Stimulated activated CD8-positive, alpha-beta memory T cell treated with anti-CD3 and anti-CD28 coated beads, Interleukin-4, amount 100 ng/mL, for 48 hours (primary cell): Measurements from ENCODE around the gene ERO1A.

ENCODE experiments used
- DNase-seq: peaks from one replicate; pipeline ENCODE4 v3.0.0-alpha.2; 2020

Gene ERO1A

DNA sequence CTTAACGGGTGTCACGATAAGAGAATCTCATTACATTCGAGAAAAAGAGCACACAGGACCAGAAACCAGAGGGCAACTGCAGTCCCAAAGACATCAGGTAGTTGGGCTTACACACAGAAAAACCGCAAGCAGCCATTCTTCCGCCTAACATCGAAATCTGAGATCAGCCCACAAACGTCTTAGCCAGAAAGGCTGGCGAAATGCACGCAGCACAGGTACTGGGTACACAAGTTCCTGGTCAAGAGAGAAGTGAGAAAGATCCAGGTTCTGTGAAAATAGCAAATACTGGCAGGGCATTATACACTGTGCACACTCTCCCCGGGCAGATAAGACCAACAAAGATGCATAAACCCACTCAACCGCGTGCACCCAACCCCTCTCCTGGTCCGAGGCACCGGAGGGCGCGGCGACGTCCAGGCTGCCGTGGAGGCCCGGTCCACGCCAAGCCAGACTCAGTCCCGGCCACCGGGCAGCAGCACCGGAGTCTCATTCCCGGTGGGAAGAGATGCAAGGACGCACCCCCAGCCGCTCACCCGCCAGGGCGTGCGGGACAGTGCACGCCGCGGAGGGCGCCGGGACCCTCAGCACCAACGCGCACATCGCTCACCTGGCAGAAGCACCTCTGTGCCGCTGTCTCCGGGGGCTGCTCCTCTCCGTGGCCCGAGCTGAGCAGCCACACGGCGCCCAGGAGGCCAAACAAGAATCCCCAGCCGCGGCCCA is 437 bp downstream of the ERO1A start:
- peak; percentile 71 for DNase-seq

DNA sequence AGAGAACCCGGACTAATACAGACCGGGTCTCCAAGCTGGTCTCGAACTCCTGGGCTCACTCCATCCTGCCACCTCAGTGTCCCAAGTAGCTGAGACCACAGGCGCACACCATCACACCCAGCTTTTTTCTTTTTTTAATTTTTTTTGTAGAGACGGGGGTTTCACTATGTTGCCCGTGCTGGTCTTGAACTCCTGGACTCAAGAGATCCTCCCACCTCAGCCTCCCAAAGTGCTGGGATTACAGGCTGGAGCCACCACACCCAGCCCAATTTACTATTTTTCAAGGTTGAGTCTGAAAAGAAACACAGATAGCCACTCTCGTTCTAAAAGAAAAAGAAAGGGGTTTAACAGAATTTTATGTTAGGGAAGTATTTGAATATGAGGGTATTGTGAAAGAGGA is 1.8 kb downstream of the ERO1A start:
- no peak for DNase-seq

DNA sequence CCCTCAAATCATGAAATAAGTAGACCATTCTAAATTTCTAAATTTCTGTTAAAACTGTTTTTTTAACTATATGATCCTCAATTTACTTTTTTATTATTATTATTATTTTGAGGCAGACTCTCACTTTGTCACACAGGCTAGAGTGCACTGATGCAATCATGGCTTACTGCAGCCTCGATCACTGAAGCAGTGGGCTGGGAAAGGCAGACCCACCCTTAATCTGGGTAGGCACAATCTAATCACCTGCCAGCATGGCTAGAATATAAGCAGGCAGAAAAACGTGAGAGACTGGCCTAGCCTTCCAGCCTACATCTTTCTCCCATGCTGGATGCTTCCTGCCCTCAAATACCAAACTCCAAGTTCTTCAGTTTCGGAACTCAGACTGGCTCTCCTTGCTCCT is 2.3 kb downstream of the ERO1A start:
- DNase-seq: no peak

DNA sequence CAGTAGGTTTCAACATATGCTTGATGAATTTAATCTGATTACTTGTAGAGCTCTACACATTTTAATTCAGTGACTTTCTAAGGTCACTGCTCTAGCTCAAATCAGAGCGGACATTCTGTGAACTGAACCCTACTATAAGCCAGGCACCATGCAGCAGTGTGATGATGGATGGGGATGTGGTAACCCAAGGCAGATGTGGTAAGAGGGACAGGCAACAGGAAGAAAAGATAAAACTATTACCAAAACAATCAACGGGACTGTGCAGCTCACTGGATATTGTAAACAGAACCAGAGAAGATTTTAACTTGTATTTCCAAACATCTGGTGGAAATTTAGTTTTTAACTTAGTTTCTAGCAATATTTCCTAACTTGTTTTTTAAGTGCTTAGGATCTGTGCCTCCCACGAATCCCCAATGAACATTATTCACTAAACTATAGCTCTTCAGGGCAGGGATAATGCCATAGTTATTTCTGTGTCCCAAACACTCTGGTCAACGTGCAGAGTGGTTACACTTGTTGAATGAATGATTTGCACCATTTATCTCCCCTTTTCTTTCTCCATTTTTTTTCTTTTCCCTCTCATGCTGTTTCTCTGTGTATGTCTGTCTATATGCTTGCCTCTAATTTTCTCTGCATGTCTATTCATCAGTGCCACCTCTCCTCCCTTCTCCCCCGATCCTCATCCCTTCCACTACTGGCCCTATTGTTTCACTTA is 3.0 kb downstream of the ERO1A start:
- DNase-seq: no peak

DNA sequence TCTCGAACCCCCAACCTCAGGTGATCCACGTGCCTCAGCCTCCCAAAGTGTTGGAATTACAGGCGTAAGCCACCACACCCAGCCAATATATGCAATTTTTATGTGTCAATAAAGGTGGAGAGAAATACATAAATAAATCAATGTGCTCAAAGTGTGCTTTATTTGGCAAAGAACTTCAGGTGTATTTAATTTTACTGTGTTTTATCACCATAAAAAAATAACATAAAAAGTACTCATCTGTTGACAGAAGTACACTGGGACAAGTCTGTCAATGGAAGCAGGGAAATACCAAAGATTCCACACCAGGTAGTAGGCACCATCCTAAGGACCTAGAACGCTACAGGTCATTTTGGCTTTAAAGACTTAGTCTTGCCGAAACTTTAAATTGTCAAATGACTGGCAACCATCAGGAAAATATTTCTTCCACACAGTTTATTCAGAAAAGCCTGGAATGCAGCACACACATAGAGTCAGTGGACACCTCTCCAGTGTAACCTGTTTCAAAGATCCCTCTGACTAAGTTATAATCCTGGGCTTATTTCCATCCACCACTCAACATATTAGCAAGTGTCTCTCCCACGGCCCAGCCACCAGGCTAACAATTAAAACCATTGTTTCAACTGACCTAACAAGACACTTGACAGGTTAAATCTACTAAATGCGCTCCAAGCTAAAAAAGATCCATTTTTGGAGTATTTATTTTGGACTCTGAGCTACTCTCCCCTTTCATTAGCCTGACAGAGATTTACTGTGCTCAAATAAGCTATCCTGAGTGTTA is 4.2 kb downstream of the ERO1A start:
- DNase-seq: no peak

DNA sequence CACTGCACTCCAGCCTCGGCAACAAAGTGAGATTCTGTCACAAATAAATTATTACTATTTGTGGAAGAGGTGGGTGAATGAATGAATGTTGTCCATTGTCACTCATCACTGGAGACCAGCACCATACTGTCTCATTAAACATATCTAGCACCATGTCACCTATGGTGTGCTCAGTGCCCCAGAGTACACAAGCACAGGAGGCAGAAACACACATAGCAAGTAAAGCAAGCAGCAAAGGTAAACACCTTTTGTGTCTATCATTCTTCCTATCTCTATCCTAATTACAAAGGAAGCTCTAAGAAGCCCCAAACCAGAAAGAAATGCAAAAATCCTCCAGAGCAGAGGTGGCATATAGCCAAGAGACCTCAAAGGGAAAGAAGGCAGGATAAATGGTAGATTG is 9.2 kb downstream of the ERO1A start:
- no peak for DNase-seq

DNA sequence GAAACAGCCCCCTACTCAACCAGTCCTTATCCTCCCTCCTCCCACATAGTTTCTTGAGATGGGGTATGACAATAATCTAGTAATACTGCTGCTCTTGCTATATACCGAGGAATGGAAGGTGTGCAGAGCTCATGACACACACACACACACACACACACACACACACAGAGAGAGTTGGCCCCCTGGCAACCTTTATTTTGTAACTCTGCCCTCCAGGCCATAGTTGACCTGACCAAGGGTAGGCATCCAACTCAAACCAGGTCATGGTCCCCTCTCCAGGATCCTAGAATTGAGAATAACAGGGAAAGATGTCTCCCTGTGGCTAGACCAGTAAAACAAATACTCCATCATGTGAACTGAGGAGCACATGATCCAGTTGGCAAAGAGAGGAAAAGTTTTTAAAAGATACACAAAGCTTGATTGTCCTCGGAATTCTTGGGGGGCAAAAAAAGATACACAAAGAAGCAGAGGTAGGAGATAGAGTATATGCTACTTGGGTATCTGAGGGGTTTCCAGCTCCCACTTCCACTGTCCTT is 11.3 kb downstream of the ERO1A start:
- DNase-seq: no peak

DNA sequence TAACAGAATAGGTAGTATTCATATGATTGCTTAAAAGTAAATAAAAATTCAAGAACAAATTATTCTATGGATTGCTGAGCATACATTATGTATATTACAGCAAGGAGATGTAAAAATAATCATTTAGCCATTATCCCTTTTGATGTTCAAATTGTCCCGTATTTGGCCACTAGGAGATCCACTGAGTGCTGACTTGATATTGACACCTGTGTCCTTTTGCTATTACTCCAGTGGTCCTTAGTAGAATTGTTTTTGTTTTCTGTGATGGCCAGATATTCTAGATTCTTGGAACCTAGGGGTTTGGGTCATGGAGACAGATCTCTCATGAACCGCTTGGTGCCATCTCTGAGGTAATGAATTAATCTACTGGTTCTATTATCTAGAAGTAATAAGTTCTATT is 16.8 kb downstream of the ERO1A start:
- no peak for DNase-seq

DNA sequence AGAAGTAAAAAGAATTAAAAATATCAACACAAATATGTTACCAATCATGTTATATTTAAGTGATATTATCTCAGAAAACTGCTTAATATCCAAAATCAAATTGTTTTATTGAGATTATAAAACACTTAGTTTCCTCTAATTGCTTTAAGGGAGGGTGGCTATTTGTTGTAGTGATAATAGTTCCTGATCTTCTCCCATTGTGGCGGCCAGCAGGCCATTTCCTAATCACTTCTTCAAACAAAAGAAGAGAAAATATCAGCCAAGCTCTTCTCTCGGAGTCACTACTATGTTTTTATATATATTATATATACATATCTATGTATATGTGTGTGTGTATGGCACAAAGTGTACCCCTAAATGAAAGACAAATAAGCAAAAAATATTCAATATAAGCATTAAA is 31.5 kb downstream of the ERO1A start:
- no peak for DNase-seq

DNA sequence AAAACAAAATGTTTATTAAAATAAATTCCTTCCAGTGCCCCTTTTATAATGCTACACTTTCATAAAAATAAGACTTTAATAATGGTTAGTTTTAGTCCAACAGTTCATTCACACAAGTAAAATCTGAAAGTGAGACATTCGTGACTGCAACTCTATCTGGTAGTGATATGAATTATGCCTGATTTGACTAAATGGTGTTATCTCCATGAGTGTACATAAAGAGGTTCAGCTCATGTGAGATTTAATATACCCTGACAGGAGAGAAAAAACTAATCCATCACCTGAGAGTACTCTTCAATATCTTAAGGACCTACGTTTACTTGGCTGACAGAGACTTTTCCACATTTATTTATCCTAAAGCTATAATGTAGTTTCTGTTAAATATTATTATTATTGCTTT is 34.0 kb downstream of the ERO1A start:
- DNase-seq: no peak

DNA sequence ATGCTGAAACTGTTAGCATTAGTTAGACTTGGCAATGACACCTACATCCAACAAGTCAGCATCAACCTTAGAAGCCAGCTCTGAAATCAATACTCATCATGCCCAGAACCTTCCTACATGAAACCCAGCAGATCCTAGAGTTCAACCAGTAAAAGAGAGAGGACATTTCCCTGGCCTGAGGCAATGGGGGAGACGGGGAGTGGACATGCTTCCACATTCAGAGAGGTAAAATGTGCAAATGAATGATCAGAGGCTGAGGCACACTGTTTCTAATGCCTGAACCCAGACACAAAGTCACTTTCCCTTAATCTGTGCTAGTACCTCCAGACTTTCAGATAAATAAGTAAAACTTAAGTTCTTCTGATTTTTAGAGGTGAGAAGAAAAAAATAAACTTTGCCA is 34.5 kb downstream of the ERO1A start:
- DNase-seq: no peak

DNA sequence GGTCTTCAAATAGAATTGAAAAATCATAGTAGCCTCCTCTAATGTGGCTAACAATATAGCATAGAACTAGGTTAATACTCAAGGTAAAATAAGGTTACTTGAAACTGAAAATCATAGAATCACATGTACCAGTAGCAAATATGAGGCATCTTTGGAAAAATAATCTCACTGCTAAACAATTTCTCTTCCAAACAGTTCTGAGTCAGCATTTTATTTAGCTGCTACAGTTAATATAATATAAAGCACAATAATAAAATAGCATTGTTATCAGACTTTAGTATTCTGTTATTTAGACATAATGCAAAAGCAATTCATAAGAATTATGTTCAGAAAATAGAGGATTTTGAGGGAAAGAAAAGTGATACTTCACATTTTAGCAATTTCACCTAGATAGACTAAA is 35.0 kb downstream of the ERO1A start:
- no peak for DNase-seq

DNA sequence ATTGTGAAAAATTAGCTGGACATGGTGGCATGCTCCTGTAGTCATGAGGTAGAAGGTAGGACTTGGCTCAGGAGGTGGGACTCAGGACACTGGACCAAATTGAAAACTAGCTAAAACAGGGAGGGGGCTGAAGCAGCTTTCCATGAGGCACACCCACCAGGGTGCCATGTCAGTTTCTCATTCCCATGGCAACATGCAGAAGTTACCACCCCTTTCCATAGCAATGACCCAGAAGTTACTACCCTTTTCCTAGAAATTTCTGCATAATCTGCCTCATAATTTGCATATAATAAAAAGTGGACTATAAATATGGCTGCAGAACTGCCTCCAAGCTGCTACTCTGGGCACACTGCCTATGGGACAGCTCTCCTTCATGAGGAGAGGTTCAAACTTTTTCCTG is 38.5 kb downstream of the ERO1A start:
- DNase-seq: no peak

DNA sequence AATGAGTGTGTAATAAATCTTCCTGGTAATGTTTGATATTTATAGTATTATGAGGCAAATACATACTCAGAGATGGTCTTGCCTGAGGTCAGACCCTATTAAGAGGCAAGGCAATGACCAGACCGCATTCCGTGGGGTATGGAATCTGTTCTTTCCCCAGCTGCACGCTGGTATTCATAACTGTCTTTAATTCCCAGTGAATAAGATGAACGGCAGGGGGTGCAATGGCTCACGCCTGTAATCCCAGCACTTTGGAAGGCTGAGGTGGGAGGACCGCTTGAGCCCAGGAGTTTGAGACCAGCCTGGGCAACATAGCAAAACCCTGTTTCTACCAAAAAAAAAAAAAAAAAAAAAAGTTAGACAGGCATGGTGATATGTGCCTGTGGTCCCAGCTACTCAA is 44.6 kb downstream of the ERO1A start:
- DNase-seq: no peak

DNA sequence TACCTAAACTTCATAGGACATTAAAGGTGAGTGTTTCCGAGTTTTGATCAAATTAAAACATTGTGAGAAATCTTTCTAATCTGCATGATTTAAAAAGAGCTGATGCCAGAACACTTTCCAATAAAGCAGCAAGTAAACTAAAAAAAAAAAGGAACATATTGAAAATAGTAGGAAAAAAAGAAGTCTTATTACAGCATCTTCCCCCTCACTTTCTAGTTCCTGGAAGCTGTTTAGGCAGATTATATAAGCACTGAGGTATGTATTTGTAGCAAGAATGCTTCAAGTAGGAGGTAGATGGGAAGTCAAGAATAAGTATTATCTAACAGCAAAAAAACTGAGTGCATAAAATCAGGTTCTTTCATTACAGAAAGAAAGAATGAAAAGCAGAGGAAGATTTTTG is 45.8 kb downstream of the ERO1A start:
- DNase-seq: no peak

DNA sequence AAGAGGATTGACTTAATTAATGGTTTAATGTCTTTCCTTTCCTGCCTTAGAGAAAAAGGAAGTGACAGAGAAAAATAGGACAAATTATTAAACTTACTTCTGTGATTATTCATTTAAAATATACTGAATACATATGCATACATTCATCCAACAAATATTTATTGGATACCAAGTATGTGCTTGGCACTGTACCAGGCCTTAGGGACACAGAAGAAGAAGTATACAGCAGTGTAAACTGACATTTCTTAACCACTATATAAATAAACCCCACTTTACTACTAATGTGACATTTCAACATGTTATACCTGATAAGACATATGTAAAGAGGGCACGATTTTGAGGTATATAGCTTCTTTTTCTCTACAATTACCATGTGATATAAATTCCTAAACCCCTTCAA is 53.6 kb downstream of the ERO1A start:
- no peak for DNase-seq

DNA sequence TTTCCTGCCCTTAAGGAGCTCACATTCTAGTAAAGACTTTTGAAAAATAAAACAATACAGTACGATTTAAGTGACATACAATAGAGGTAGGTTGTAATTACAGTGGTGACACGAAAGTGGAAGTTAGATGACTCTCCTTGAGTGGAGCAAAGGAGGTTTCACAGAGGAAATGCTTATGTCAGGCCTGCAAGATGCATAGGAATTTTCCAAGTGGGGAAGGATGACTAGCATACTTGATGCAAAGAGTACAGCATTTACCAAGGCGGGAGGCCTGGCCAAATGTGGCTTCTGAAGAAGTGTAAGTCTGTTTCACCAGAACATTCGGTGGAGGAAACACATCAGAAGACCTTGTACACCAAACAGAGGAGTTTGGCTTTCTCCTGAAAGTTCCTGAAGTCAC is 55.2 kb downstream of the ERO1A start:
- DNase-seq: peak; percentile 25

DNA sequence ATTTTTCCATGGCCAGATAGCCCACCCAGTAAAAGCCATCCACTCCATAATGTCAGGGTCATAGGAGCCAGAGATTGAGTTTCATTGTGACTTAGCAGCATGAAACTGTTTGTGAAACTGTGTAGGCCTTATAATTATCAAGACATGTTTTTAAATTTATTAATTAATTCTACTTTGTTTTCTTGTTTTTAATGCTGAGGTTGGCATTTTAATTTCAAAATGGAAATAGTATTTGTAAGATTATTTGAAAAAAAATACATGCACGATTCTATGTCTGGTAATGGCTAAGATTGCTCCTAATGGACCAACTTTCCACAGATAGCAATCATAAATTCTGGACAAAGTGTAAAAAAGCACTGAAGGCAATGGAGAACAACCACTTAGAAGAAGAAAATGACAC is 75.7 kb downstream of the ERO1A start:
- no peak for DNase-seq

DNA sequence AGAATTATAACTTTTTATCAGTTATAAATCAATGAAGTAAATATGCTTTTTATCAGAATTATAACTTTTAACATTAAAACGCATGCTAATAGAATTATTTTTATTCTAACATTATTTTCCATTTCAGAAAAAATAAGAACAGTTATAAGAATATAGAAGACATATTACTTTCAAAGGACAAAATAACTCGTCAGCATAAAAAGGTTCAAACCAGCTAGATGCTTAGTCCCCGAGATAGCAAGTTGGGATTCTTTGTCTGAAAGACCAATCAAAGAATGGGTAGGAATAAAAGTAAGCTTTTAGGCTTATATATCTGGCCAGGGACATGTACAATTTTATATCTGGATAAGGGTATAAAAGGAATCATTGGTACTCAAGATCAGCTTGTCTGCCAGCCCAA is 76.8 kb downstream of the ERO1A start:
- DNase-seq: no peak

DNA sequence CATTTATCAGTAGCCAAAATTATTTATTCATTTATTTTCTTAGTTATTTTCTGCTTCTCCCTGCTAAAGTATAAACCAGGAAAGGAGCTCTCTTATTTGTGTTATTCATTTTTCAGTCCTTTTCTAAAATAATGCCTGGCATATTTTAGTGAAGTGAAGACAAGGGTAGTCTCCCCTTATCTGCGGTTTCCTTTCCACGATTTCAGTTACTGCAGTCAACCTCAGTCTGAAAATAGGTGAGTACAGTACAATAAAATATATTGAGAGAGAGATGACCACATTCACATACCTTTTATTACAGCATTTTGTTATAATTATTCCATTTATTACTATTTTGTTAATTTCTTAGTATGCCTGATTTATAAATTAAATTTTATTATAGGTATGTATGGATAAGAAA is 85.2 kb downstream of the ERO1A start:
- DNase-seq: no peak

DNA sequence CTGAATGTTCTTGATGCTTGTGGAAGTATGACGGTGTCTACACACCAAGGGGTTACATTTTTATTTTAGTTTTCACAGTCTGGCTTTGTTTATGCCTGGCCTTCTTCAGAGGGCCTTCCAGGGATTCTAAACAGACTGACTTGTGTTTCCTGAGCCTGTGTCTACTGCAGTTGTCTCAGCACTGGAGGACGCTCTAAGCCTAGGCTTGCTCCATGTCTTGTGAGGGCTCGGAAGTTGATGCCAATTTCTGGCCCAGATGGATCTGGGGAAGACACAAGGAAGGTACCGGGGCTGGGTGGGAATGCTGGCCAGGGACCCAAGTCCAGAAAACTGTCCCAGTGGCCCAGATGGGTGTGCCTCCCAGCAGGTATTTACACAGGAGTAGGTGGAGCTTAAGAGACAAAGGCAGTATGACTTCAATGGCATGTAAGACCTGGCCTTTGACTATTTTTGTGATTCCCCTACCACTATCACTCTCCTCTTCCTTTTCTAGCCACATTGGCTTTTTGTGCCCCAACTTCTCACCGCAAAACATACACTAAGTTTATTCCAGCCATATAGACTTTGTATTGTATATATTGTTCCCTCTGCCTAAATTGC is 85.8 kb downstream of the ERO1A start:
- no peak for DNase-seq

DNA sequence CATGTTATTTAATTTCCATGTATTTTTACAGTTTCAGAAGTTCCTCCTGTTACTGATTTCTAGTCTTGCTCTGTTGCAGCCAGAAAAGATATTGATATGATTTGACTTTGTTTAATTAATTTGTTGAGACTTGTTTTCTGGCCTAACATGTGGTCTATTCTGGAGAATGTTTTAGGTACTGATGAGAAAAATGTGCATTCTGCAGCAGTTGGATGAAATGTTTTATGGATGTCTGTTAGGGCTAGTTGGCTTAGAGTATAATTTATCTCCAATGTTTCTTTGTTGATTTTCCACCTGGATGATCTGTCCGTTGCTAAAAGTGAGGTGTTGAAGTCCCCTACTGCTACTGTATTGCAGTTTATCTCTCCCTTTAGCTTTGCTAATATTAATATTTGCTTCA is 88.3 kb downstream of the ERO1A start:
- no peak for DNase-seq

DNA sequence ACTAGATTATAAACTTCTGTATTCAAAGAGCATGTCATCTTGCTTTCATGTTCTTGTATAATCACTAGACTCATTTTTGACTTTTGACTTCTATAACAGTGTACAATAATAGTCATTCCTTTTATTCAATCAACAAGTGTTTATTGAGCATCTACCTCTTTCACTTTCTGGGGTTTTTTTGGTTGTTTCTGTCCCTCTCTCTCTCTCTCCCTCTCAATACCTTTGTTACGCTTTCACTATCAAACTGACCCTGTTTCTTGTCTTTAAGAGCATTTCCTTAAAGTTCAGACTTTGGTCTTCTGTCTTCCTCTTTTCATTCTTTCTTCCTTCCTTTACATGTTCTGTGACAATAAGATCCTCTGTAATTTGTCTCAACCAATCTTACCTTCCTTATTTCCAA is 93.2 kb downstream of the ERO1A start:
- no peak for DNase-seq

DNA sequence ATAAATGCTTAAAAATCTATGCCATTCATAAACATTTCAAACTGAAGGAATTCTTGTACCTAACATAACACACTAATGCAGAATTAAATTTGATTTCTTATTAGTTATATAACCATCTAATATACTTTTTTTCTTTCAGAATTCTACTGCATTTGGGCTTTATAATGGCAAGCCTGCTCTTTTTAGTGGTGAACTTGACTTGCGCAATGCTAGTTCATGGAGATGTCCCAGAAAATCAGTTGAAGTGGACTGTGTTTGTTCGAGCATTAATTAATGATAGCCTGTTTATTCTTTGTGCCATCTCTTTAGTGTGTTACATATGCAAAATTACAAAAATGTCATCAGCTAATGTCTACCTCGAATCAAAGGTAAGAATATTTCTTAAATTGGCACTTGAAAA is 95.4 kb downstream of the ERO1A start:
- DNase-seq: no peak
